Heart left ventricle (tissue), 16 donors: ENCODE data around the gene CERT1. TPM values are rescaled to one million over a fixed set of nuclear protein-coding genes. Genes with fewer than 3 reads are reported as not detected.
A peak's percentile ranks its signal among the peaks of the same experiment; 100 is the strongest.

Source experiments
- ATAC-seq, 4 donors: fragments of 200-7000 bp; cut with Tn5 transposase; one replicate each; pipeline ENCODE4 v1.9.1; 2020 to 2022; ENCODE audit warnings: moderate library complexity in 4 of 4, mild to moderate bottlenecking in 3 of 4, moderate number of reproducible peaks in 1 of 4
- DNase-seq, 5 donors: peaks; one replicate each; pipeline ENCODE4 v3.0.0-alpha.2; 2020
- H3K27ac ChIP-seq, 12 donors: fragments of 200-600 bp; sonication (generic) in 4 of 12; one replicate each; pipeline versions ENCODE4 v1.5.0 to v1.8.0; 2016 to 2022; ENCODE audit warnings: mild to moderate bottlenecking in 2 of 12
- H3K27me3 ChIP-seq, 9 donors: fragments of 200-600 bp; sonication (generic) in 2 of 9; one replicate each; pipeline versions ENCODE4 v1.5.1 to v1.8.0; 2016 to 2022; ENCODE audit warnings: mild to moderate bottlenecking in 3 of 9
- H3K36me3 ChIP-seq, 9 donors: fragments of 200-600 bp; sonication (generic) in 2 of 9; one replicate each; pipeline versions ENCODE4 v1.5.0 to v1.8.0; 2018 to 2022; ENCODE audit warnings: mild to moderate bottlenecking in 2 of 9
- H3K4me1 ChIP-seq, 12 donors: fragments of 200-600 bp; sonication (generic) in 4 of 12; one replicate each; pipeline versions ENCODE4 v1.5.0 to v1.8.0; 2016 to 2022; ENCODE audit warnings: mild to moderate bottlenecking in 3 of 12
- H3K4me3 ChIP-seq, 12 donors: fragments of 200-600 bp; sonication (generic) in 4 of 12; one replicate each; pipeline versions ENCODE4 v1.5.0 to v1.8.0; 2017 to 2022; ENCODE audit warnings: mild to moderate bottlenecking in 9 of 12, moderate library complexity in 4 of 12
- H3K9me3 ChIP-seq, 12 donors: fragments of 200-600 bp; sonication (generic) in 4 of 12; one replicate each; pipeline versions ENCODE4 v1.5.0 to v1.8.0; 2016 to 2022; ENCODE audit warnings: mild to moderate bottlenecking in 1 of 12
- CTCF ChIP-seq, 12 donors: fragments of 200-600 bp; sonication (generic) in 4 of 12; IDR thresholded peaks; one replicate each; pipeline versions ENCODE4 v1.5.0 to v1.8.0; 2018 to 2022; ENCODE audit warnings: antibody characterized with exemption in 12 of 12, mild to moderate bottlenecking in 5 of 12
- POLR2A ChIP-seq, 2 donors: fragments of 450-650 bp; IDR thresholded peaks; one replicate each; pipeline ENCODE4 v1.6.1; 2017; ENCODE audit warnings: antibody characterized with exemption in 2 of 2, mild to moderate bottlenecking in 2 of 2, moderate library complexity in 2 of 2
- WGBS, 4 donors: extraction: QIAGEN DNeasy Blood & Tissue Kit in 2 of 4; methylation state at CpG; one replicate each; pipeline versions ENCODE4 v1.1.5 to v1.1.7; 2013 to 2018; 5-methylcytosine and 5-hydroxymethylcytosine counted together
- intact Hi-C, 10 donors: fragments of 100-400 bp; cut with DNase I; formaldehyde crosslinking; loops; one replicate each; pipeline versions ENCODE4 v1.11.1 to v1.14.2; 2022
- polyA plus RNA-seq, 2 donors: library from polyadenylated mRNA; stranded (reverse); fragments of 200-250 nt; gene quantifications; one replicate each; pipeline ENCODE4 v1.2.3, GENCODE V29; 2013
- total RNA-seq, 9 donors: library from RNA; depleted of rRNA in 2 of 9; stranded (reverse); fragments of >200 nt in 2 of 9; fragmentation: NEBNext Ultra II Directional in 3 of 9; extraction: Animal tissue kit (Norgen Biotek cat#: 25700) in 3 of 9; gene quantifications; one replicate each; pipeline versions ENCODE4 v1.1.0 to v1.2.4, GENCODE V29; 2016 to 2023
- donor health status: ischemic (EF 13 %, LVEDD 7.1; RV severe dilation, severe dysfunction).
- donor health status: healthy with polysubstance abuse.
- donor health status: DM: no; HTN: yes; CAD: no.
- donor health status: DM: no; HTN: no; CAD: no.
- donor health status: ischemic (EF 25% LVEDD 6.9; RV normal size, moderate dysfunction).
- donor health status: ischemic (EF 25% LVEDD 5.7; RV mildly dilated, moderate dysfunction).
- donor health status: healthy.
- donor health status: DM: yes; HTN: yes; CAD: no.
- donor health status: ischemic (EF 35%, LVEDD 5.7; RV mildly dilated, moderate dysfunction).
- donor health status: nonischemic (EF 11% LVEDD 7.7; RV severe dilation, severe dysfunction).
- donor health status: DM: yes; HTN: yes; CAD: no.
- donor health status: PGD.
- donor health status: ischemic (EF 29% LVEDD 5.4; RV normal size, mild dysfunction).
- donor health status: nonischemic (EF 23%, LVEDD 6.1; RV moderate dilation, normal function).

CERT1 gene
- total and polyA plus RNA-seq, 11 donors = 6.7 to 57.6 (median 27.3) TPM

GRCh38 chr5:75524591-75524990 lies 13.2 kb upstream of the CERT1 start:
- intact Hi-C loops = no loop called here

DNA sequence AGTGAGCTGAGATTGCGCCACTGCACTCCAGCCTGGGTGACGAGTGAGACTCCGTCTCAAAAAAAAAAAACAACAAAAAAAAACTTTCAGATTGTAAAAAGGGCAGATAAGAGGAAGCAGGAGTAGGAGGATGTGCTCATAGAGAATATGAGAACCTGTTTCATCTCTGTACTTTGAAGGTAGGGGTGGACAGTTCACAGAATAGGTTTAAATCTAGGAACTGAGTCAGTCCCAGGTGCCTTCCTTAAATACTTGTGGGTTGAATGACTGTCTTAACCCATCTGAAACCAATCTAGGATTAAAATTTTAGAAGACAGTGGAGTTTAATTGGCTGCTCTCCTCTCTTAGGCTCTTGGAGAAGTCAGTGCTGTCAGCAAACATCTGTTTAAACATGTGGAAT lies 12.6 kb upstream of the CERT1 start:
- peaks cover 0 to 29% (median 17%) of the 10 kb centered on the region in 12 donors for H3K9me3 ChIP-seq
- 80 to 87% (median 86%) methylated on average over 3 of the region's 3 CpGs for WGBS, 4 donors
- DNase-seq = no peak
- no peaks in the 10 kb centered on the region for H3K27me3 ChIP-seq
- intact Hi-C loops = no loop called here
- no peak overlapping the region for H3K4me3 ChIP-seq
- peaks cover 0 to 42% (median 0%) of the 10 kb centered on the region in 12 donors for H3K4me1 ChIP-seq
- ATAC-seq = no peak
- H3K36me3 ChIP-seq = peaks cover 0 to 8% (median 0%) of the 10 kb centered on the region in 9 donors
- H3K27ac ChIP-seq = peak overlapping the region in 1 of 12 donors; percentile 15
- TF ChIP-seq CTCF (IDR thresholded peaks at IDR 0.05) = no peak
- no peak for TF ChIP-seq POLR2A (IDR thresholded peaks at IDR 0.05)

More at GRCh38 chr5:75524591-75524990, 13.2 kb upstream of the CERT1 start:
- H3K36me3 ChIP-seq = peaks cover 0 to 8% (median 0%) of the 10 kb centered on the region in 9 donors
- H3K9me3 ChIP-seq = peaks cover 0 to 29% (median 17%) of the 10 kb centered on the region in 12 donors
- ATAC-seq (no peak), DNase-seq (no peak)
- H3K27me3 ChIP-seq = no peaks in the 10 kb centered on the region
- WGBS, 4 donors = 67 to 95% (median 85%) methylated on average over 1 of the region's 1 CpG
- TF ChIP-seq POLR2A (IDR thresholded peaks at IDR 0.05) (no peak), CTCF (IDR thresholded peaks at IDR 0.05) (no peak)
- no peak overlapping the region for H3K27ac ChIP-seq
- peaks cover 0 to 42% (median 0%) of the 10 kb centered on the region in 12 donors for H3K4me1 ChIP-seq
- H3K4me3 ChIP-seq = no peak overlapping the region

- intact Hi-C loops = no loop called here
- peaks cover 0 to 42% (median 0%) of the 10 kb centered on the region in 12 donors for H3K4me1 ChIP-seq
- H3K27me3 ChIP-seq = no peaks in the 10 kb centered on the region
- TF ChIP-seq POLR2A (IDR thresholded peaks at IDR 0.05) (no peak), CTCF (IDR thresholded peaks at IDR 0.05) (no peak)
- 92 to 100% (median 99%) methylated on average over 1 of the region's 1 CpG for WGBS, 4 donors
- ATAC-seq (no peak), DNase-seq (no peak)
- H3K36me3 ChIP-seq = peaks cover 0 to 8% (median 0%) of the 10 kb centered on the region in 9 donors
- H3K9me3 ChIP-seq = peaks cover 0 to 30% (median 17%) of the 10 kb centered on the region in 12 donors
- no peak overlapping the region for H3K27ac ChIP-seq
- no peak overlapping the region for H3K4me3 ChIP-seq
Observed at GRCh38 chr5:75523275-75523674, 11.8 kb upstream of the CERT1 start.

DNA sequence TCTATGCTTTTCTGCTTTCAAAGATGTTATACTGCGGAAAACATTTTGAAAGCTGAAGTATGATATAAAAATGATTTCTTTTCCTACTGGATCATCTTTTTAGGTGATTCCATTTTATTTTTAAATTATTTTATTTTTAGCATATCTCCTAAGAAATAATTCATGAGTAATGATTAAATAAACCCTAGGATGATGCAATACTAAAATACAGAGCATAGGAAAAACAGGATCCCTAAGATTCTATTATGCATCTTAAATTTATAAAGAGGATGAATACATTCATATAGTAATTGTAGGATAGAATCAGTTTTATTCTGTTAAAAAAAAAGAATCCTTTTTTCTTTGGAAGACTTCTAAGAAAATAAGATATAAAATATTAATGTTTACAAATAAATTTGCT lies 11.1 kb upstream of the CERT1 start:
- Histone ChIP-seq H3K36me3 (peaks cover 0 to 8% (median 0%) of the 10 kb centered on the region in 9 donors), H3K27ac (no peak overlapping the region), H3K4me1 (peaks cover 0 to 44% (median 0%) of the 10 kb centered on the region in 12 donors), H3K4me3 (no peak overlapping the region), H3K27me3 (no peaks in the 10 kb centered on the region), H3K9me3 (peaks cover 0 to 34% (median 17%) of the 10 kb centered on the region in 12 donors)
- ATAC-seq (no peak), DNase-seq (no peak)
- intact Hi-C loops = no loop called here
- TF ChIP-seq CTCF (IDR thresholded peaks at IDR 0.05) (no peak), POLR2A (IDR thresholded peaks at IDR 0.05) (no peak)
- 98 to 100% (median 99%) methylated on average over 1 of the region's 1 CpG for WGBS, 4 donors
